DND-41 (cell line): Measurements from ENCODE around the gene EPHB3.
"Not testable (repeated sequence)": the region's sequence is repeated elsewhere in the genome, so short reads cannot be mapped to it uniquely, and the experiment has no call there.

Experiments
- ATAC-seq: fragments of 200-7000 bp; cut with Tn5 transposase; 3 replicates; pipeline ENCODE4 v1.9.1; 2021; ENCODE audit warnings: low read depth; ENCODE audit not compliant: insufficient read depth
- DNase-seq: peaks from one replicate; pipeline ENCODE4 v3.0.0-alpha.2; 2020
- H2AFZ ChIP-seq: 2 replicates; pipeline ENCODE4 v1.6.0; 2012; ENCODE audit warnings: low read depth, low read length
- H3K27ac ChIP-seq: 2 replicates; pipeline ENCODE4 v1.5.1; 2012; ENCODE audit warnings: low read length, inconsistent platforms
- H3K27me3 ChIP-seq: fragments of 200-600 bp; sonication (generic); 2 replicates; pipeline ENCODE4 v1.6.0; 2012; ENCODE audit warnings: low read length, mild to moderate bottlenecking, inconsistent platforms; ENCODE audit not compliant: insufficient read depth, poor library complexity
- H3K36me3 ChIP-seq: 2 replicates; pipeline ENCODE4 v1.5.1; 2012; ENCODE audit warnings: low read length, inconsistent platforms; ENCODE audit not compliant: insufficient read depth
- H3K4me1 ChIP-seq: 2 replicates; pipeline ENCODE4 v1.5.1; 2012; ENCODE audit warnings: mild to moderate bottlenecking, low read length; ENCODE audit not compliant: insufficient read depth
- H3K4me2 ChIP-seq: 2 replicates; pipeline ENCODE4 v1.6.0; 2012; ENCODE audit warnings: mild to moderate bottlenecking, moderate library complexity, low read length, inconsistent platforms; ENCODE audit not compliant: insufficient read depth
- H3K4me3 ChIP-seq, 2 experiments: fragments of 200-600 bp in 1 of 2; shearing (Covaris generic) in 1 of 2; 2 replicates each; pipeline ENCODE4 v1.5.1; 2012 to 2016; ENCODE audit warnings: inconsistent platforms in 2 of 2, low read length in 2 of 2, mild to moderate bottlenecking in 2 of 2, low read depth in 1 of 2, moderate library complexity in 1 of 2
- H3K79me2 ChIP-seq: 2 replicates; pipeline ENCODE4 v1.6.0; 2012; ENCODE audit warnings: low read length, inconsistent platforms; ENCODE audit not compliant: insufficient read depth
- H3K9ac ChIP-seq: 2 replicates; pipeline ENCODE4 v1.6.0; 2012; ENCODE audit warnings: low read depth, mild to moderate bottlenecking, inconsistent platforms, low read length, moderate library complexity
- H3K9me3 ChIP-seq: 2 replicates; pipeline ENCODE4 v1.5.1; 2012; ENCODE audit warnings: low read length, moderate library complexity, mild to moderate bottlenecking, inconsistent platforms; ENCODE audit not compliant: insufficient read depth, severe bottlenecking
- H4K20me1 ChIP-seq: 2 replicates; pipeline ENCODE4 v1.6.0; 2012; ENCODE audit warnings: low read length; ENCODE audit not compliant: insufficient read depth
- EZH2 ChIP-seq: IDR thresholded peaks from 3 replicates; pipeline ENCODE4 v1.6.1; 2012; ENCODE audit warnings: borderline replicate concordance, low read depth, mild to moderate bottlenecking, moderate library complexity, low read length, inconsistent platforms; ENCODE audit not compliant: severe bottlenecking
- TF ChIP-seq, protein P1 (sequence below): IDR thresholded peaks from 2 replicates; pipeline ENCODE4 v1.5.1; 2012; ENCODE audit warnings: borderline replicate concordance, low read length, moderate library complexity, mild to moderate bottlenecking; ENCODE audit not compliant: poor library complexity, severe bottlenecking; ENCODE audit errors: extremely low read depth

The EPHB3 gene

DNA sequence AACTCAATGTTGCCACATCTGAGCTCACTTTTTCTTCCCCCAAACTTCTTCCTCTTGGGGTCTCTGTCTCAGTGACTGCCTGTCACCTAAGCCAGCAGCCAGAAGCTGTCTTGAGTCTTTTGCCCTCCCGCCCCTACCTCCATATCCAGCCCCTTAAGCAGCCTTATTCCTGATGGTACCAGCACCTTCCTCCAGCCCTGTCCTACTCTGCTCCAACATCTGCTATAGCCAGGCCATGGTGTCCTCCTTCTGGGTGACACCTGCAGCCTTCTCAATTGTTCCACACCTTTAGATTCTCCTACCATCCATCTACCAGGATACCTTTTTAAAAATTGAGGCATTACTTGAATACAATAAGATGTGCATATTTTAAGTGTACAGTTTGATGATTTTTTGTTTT is 53.8 kb downstream of the EPHB3 start:
- Histone ChIP-seq H3K4me1 (no peaks in the 10 kb centered on the region), H3K27me3 (no peaks in the 10 kb centered on the region), H3K27ac (no peak overlapping the region), H3K4me2 (no peak overlapping the region), H3K4me3 (no peak overlapping the region), H3K79me2 (no peaks in the 10 kb centered on the region), H3K9me3 (no peaks in the 10 kb centered on the region), H3K36me3 (no peaks in the 10 kb centered on the region), H2AFZ (no peak overlapping the region), H3K9ac (no peak overlapping the region), H4K20me1 (no peaks in the 10 kb centered on the region; the same call in 1 of the 2 replicates)
- DNase-seq, result no peak
- ATAC-seq, result no peak
- no peak for TF ChIP-seq EZH2
- TF ChIP-seq, protein P1, sequence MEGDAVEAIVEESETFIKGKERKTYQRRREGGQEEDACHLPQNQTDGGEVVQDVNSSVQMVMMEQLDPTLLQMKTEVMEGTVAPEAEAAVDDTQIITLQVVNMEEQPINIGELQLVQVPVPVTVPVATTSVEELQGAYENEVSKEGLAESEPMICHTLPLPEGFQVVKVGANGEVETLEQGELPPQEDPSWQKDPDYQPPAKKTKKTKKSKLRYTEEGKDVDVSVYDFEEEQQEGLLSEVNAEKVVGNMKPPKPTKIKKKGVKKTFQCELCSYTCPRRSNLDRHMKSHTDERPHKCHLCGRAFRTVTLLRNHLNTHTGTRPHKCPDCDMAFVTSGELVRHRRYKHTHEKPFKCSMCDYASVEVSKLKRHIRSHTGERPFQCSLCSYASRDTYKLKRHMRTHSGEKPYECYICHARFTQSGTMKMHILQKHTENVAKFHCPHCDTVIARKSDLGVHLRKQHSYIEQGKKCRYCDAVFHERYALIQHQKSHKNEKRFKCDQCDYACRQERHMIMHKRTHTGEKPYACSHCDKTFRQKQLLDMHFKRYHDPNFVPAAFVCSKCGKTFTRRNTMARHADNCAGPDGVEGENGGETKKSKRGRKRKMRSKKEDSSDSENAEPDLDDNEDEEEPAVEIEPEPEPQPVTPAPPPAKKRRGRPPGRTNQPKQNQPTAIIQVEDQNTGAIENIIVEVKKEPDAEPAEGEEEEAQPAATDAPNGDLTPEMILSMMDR, result no peak

DNA sequence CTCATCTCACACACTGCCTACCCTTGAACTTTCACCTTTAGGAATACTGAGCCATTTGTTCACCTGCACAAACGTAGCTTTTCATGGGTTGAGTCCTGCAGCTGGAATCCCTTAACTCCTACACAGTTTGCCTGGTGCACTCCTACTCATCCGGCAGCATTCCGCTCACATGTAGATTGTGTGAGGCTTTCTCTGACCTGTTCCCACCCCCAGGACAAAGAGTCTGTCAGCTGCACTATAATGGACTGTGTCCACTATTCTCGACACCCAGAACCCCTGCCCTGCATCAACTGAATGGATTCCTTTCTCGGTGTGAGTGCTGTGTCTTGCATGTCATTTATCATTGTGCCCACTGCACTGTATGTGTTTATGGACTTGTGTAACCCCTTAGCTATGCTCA is 54.9 kb downstream of the EPHB3 start:
- Histone ChIP-seq H3K9ac (no peak overlapping the region), H3K4me2 (no peak overlapping the region), H3K9me3 (no peaks in the 10 kb centered on the region), H3K27ac (no peak overlapping the region), H3K4me1 (no peaks in the 10 kb centered on the region), H3K27me3 (no peaks in the 10 kb centered on the region), H3K36me3 (no peaks in the 10 kb centered on the region), H3K79me2 (no peaks in the 10 kb centered on the region), H2AFZ (no peak overlapping the region), H4K20me1 (no peaks in the 10 kb centered on the region; the same call in 1 of the 2 replicates), H3K4me3 (no peak overlapping the region)
- ATAC-seq (no peak), DNase-seq (no peak)
- no peak for TF ChIP-seq EZH2
- TF ChIP-seq, protein P1, result no peak

DNA sequence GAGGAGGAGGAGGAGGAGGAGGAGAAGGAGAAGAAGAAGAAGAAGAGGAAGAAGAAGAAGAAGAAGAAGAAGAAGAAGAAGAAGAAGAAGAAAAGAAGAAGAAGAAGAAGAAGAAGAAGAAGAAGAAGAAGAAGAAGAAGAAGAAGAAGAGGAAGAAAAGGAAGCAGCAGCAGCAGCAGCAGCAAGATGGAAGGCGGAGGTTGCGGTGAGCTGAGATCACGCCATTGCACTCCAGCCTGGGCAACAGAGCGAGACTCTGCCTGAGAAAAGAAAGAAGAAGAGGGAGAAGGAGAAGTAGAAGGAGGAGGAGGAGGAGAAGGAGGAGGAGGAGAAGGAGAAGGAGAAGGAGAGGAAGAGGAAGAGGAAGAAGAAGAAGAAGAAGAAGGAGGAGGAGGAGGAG is 55.7 kb downstream of the EPHB3 start:
- H3K36me3 ChIP-seq, H3K27me3 ChIP-seq, H3K4me3 ChIP-seq, H3K4me1 ChIP-seq, DNase-seq, H3K9me3 ChIP-seq, H4K20me1 ChIP-seq, H2AFZ ChIP-seq, ATAC-seq, H3K79me2 ChIP-seq, H3K4me2 ChIP-seq, H3K9ac ChIP-seq, H3K27ac ChIP-seq: not testable (repeated sequence)

DNA sequence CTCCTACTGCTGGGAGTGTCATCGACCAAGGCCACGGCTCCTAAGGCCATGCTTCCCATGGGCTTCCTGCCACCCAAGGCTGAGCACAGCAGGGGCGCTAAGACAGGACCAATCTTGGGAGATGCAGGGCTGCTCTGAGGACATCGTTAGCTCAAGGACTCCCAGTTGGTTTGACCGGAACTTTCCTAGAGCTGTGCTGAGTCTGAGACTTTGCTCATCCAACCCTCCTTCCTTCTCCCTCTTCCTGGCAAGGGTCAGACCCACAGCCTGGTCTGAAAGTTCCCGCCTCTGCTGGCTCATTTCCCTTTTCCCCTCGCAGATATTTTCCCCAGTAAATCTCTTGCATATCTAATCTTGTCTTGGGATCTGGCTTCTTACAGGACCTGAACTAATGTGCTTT is 57.2 kb downstream of the EPHB3 start:
- Histone ChIP-seq H3K4me2 (no peak overlapping the region), H3K36me3 (no peaks in the 10 kb centered on the region), H3K9ac (no peak overlapping the region), H3K27me3 (no peaks in the 10 kb centered on the region), H3K4me3 (no peak overlapping the region), H4K20me1 (no peaks in the 10 kb centered on the region; the same call in 1 of the 2 replicates), H3K9me3 (no peaks in the 10 kb centered on the region), H2AFZ (no peak overlapping the region), H3K4me1 (no peaks in the 10 kb centered on the region), H3K79me2 (no peaks in the 10 kb centered on the region), H3K27ac (no peak overlapping the region)
- ATAC-seq (no peak), DNase-seq (no peak)
- TF ChIP-seq, protein P1, result no peak
- TF ChIP-seq EZH2, result no peak
